Activated naive CD4-positive, alpha-beta T cell treated with anti-CD3 and anti-CD28 coated beads, Interleukin-2, amount 50 U/mL, for 24 hours (primary cell): ENCODE data around the gene AUTS2.

Source experiments
- H3K27ac Mint-ChIP-seq: one replicate; pipeline ENCODE4 v1.8.0; 2021; ENCODE audit warnings: mild to moderate bottlenecking, mixed read lengths
- H3K27me3 Mint-ChIP-seq: one replicate; pipeline ENCODE4 v1.8.0; 2021; ENCODE audit warnings: mixed read lengths
- H3K36me3 Mint-ChIP-seq: one replicate; pipeline ENCODE4 v1.8.0; 2021; ENCODE audit warnings: mixed read lengths
- H3K4me1 Mint-ChIP-seq: one replicate; pipeline ENCODE4 v1.8.0; 2021; ENCODE audit warnings: mixed read lengths
- H3K4me3 Mint-ChIP-seq: one replicate; pipeline ENCODE4 v1.8.0; 2021; ENCODE audit warnings: mild to moderate bottlenecking, mixed read lengths
- H3K9me3 Mint-ChIP-seq: one replicate; pipeline ENCODE4 v1.8.0; 2021; ENCODE audit warnings: mixed read lengths

AUTS2 gene

GRCh38 chr7:69799048-69799697 lies 200.9 kb downstream of the AUTS2 start:
- Mint-ChIP-seq H3K27ac (no peak overlapping the region), H3K4me3 (no peak overlapping the region), H3K36me3 (no peaks in the 10 kb centered on the region), H3K4me1 (no peaks in the 10 kb centered on the region), H3K9me3 (no peaks in the 10 kb centered on the region), H3K27me3 (peaks cover under 1% of the 10 kb centered on the region)

- Mint-ChIP-seq H3K4me1 (no peaks in the 10 kb centered on the region), H3K27ac (no peak overlapping the region), H3K36me3 (no peaks in the 10 kb centered on the region), H3K27me3 (no peaks in the 10 kb centered on the region), H3K9me3 (no peaks in the 10 kb centered on the region), H3K4me3 (no peak overlapping the region)
Observed at GRCh38 chr7:69799990-69800389, 201.7 kb downstream of the AUTS2 start.

GRCh38 chr7:69800495-69800894 lies 202.2 kb downstream of the AUTS2 start:
- Mint-ChIP-seq H3K4me1 (no peaks in the 10 kb centered on the region), H3K4me3 (no peak overlapping the region)

GRCh38 chr7:69801729-69802682 lies 203.7 kb downstream of the AUTS2 start:
- H3K27ac Mint-ChIP-seq: no peak overlapping the region
- no peaks in the 10 kb centered on the region for H3K36me3 Mint-ChIP-seq
- H3K27me3 Mint-ChIP-seq: no peaks in the 10 kb centered on the region
- H3K4me3 Mint-ChIP-seq: no peak overlapping the region
- no peaks in the 10 kb centered on the region for H3K4me1 Mint-ChIP-seq
- H3K9me3 Mint-ChIP-seq: no peaks in the 10 kb centered on the region

More at GRCh38 chr7:69800495-69800894, 202.2 kb downstream of the AUTS2 start:
- H3K9me3 Mint-ChIP-seq: no peaks in the 10 kb centered on the region
- H3K36me3 Mint-ChIP-seq: no peaks in the 10 kb centered on the region
- H3K27me3 Mint-ChIP-seq: no peaks in the 10 kb centered on the region
- no peak overlapping the region for H3K27ac Mint-ChIP-seq

- Mint-ChIP-seq H3K4me1 (no peaks in the 10 kb centered on the region), H3K27me3 (no peaks in the 10 kb centered on the region), H3K4me3 (no peak overlapping the region), H3K27ac (no peak overlapping the region), H3K9me3 (no peaks in the 10 kb centered on the region), H3K36me3 (no peaks in the 10 kb centered on the region)
Observed at GRCh38 chr7:69803699-69804516, 205.6 kb downstream of the AUTS2 start.

- Mint-ChIP-seq H3K4me3 (no peak overlapping the region), H3K4me1 (no peaks in the 10 kb centered on the region), H3K9me3 (no peaks in the 10 kb centered on the region), H3K36me3 (no peaks in the 10 kb centered on the region), H3K27me3 (no peaks in the 10 kb centered on the region), H3K27ac (no peak overlapping the region)
Observed at GRCh38 chr7:69804962-69805361, 206.7 kb downstream of the AUTS2 start.

GRCh38 chr7:69808391-69808790 lies 210.1 kb downstream of the AUTS2 start:
- H3K27me3 Mint-ChIP-seq: no peaks in the 10 kb centered on the region
- no peak overlapping the region for H3K27ac Mint-ChIP-seq
- H3K9me3 Mint-ChIP-seq: no peaks in the 10 kb centered on the region
- H3K4me3 Mint-ChIP-seq: no peak overlapping the region
- no peaks in the 10 kb centered on the region for H3K36me3 Mint-ChIP-seq
- no peaks in the 10 kb centered on the region for H3K4me1 Mint-ChIP-seq

GRCh38 chr7:69811476-69812308 lies 213.4 kb downstream of the AUTS2 start:
- Mint-ChIP-seq H3K36me3 (no peaks in the 10 kb centered on the region), H3K27ac (no peak overlapping the region), H3K27me3 (no peaks in the 10 kb centered on the region), H3K4me1 (no peaks in the 10 kb centered on the region), H3K4me3 (no peak overlapping the region), H3K9me3 (no peaks in the 10 kb centered on the region)

- no peak overlapping the region for H3K27ac Mint-ChIP-seq
Observed at GRCh38 chr7:69812756-69813155, 214.5 kb downstream of the AUTS2 start.

GRCh38 chr7:69813637-69814240 lies 215.5 kb downstream of the AUTS2 start:
- Mint-ChIP-seq H3K36me3 (no peaks in the 10 kb centered on the region), H3K4me3 (no peak overlapping the region), H3K27ac (no peak overlapping the region), H3K9me3 (no peaks in the 10 kb centered on the region), H3K27me3 (no peaks in the 10 kb centered on the region), H3K4me1 (no peaks in the 10 kb centered on the region)

More at GRCh38 chr7:69812756-69813155, 214.5 kb downstream of the AUTS2 start:
- Mint-ChIP-seq H3K4me1 (no peaks in the 10 kb centered on the region), H3K27me3 (no peaks in the 10 kb centered on the region), H3K36me3 (no peaks in the 10 kb centered on the region), H3K4me3 (no peak overlapping the region), H3K9me3 (no peaks in the 10 kb centered on the region)

GRCh38 chr7:69814421-69814962 lies 216.2 kb downstream of the AUTS2 start:
- Mint-ChIP-seq H3K36me3 (no peaks in the 10 kb centered on the region), H3K4me3 (no peak overlapping the region), H3K27ac (no peak overlapping the region), H3K9me3 (no peaks in the 10 kb centered on the region), H3K27me3 (no peaks in the 10 kb centered on the region), H3K4me1 (no peaks in the 10 kb centered on the region)

GRCh38 chr7:69816501-69816900 lies 218.2 kb downstream of the AUTS2 start:
- Mint-ChIP-seq H3K27ac (no peak overlapping the region), H3K9me3 (no peaks in the 10 kb centered on the region), H3K4me1 (no peaks in the 10 kb centered on the region), H3K27me3 (no peaks in the 10 kb centered on the region), H3K36me3 (no peaks in the 10 kb centered on the region), H3K4me3 (no peak overlapping the region)

GRCh38 chr7:69817121-69817520 lies 218.8 kb downstream of the AUTS2 start:
- Mint-ChIP-seq H3K4me3 (no peak overlapping the region), H3K9me3 (no peaks in the 10 kb centered on the region), H3K36me3 (no peaks in the 10 kb centered on the region), H3K4me1 (no peaks in the 10 kb centered on the region), H3K27ac (no peak overlapping the region), H3K27me3 (no peaks in the 10 kb centered on the region)

GRCh38 chr7:69817841-69818635 lies 219.8 kb downstream of the AUTS2 start:
- Mint-ChIP-seq H3K36me3 (no peaks in the 10 kb centered on the region), H3K4me3 (no peak overlapping the region), H3K9me3 (no peaks in the 10 kb centered on the region)

More at GRCh38 chr7:69817841-69818635, 219.8 kb downstream of the AUTS2 start:
- Mint-ChIP-seq H3K27ac (no peak overlapping the region), H3K27me3 (no peaks in the 10 kb centered on the region), H3K4me1 (no peaks in the 10 kb centered on the region)
